GM12878 (cell line): ENCODE results near the gene CTSW. TPM values are rescaled to one million over a fixed set of nuclear protein-coding genes. Genes with fewer than 3 reads are reported as not detected.

ENCODE experiments used
- EZH2 ChIP-seq: IDR thresholded peaks from 2 replicates; pipeline ENCODE4 v1.6.1; 2012; ENCODE audit warnings: low read depth, mild to moderate bottlenecking, control low read depth, inconsistent platforms, low read length, borderline replicate concordance; ENCODE audit not compliant: control insufficient read depth
- FOS ChIP-seq: IDR thresholded peaks from 3 replicates; pipeline ENCODE4 v1.6.1; 2011; ENCODE audit warnings: borderline replicate concordance; ENCODE audit not compliant: insufficient read length; ENCODE audit errors: extremely low read depth
- HSF1 ChIP-seq: fragments of 150-350 bp; IDR thresholded peaks from 2 replicates; pipeline ENCODE4 v1.6.1; 2014; ENCODE audit warnings: mild to moderate bottlenecking, low read depth, low read length
- LARP7 ChIP-seq: fragments of 450-650 bp; IDR thresholded peaks from 2 replicates; pipeline ENCODE4 v1.6.1; 2017; ENCODE audit warnings: mild to moderate bottlenecking
- MXI1 ChIP-seq: fragments of 150-350 bp; IDR thresholded peaks from 2 replicates; pipeline ENCODE4 v1.6.1; 2011; ENCODE audit warnings: low read depth, mild to moderate bottlenecking, inconsistent platforms, low read length, improper control_type of control experiment
- NKRF ChIP-seq: fragments of 450-650 bp; conservative IDR thresholded peaks from 2 replicates; pipeline ENCODE4 v1.6.1; 2017; ENCODE audit warnings: mild to moderate bottlenecking, moderate library complexity
- POLR2A ChIP-seq: IDR thresholded peaks from 2 replicates; pipeline ENCODE4 v1.6.1; 2011; ENCODE audit warnings: low read depth, mild to moderate bottlenecking, low read length
- polyA plus RNA-seq, 11 experiments: library from polyadenylated mRNA; depleted of rRNA in 4 of 11; unstranded in 6 of 11; stranded (reverse) in 5 of 11; fragments of >200 nt; fragmentation: Nextera tagmentation in 4 of 11; fragmentation: Illumina TruSeq in 1 of 11; extraction: Ambion mirVana in 4 of 11; extraction: Trizol in 1 of 11; gene quantifications; 1 replicate in 1 of 11; 2 replicates in 10 of 11; pipeline versions ENCODE4 v1.2.1 to v1.2.3, GENCODE V29; 2011 to 2016; ENCODE audit warnings: inconsistent platforms in 2 of 11, missing spikeins in 2 of 11, low read depth in 1 of 11
- total RNA-seq, 4 experiments: library from RNA; depleted of rRNA in 3 of 4; stranded (reverse); fragments of >200 nt in 3 of 4; fragmentation: Illumina TruSeq in 1 of 4; extraction: Trizol in 1 of 4; gene quantifications; 2 replicates each; pipeline versions ENCODE4 v1.2.1 to v1.2.3, GENCODE V29; 2013 to 2021

CTSW gene
- total and polyA plus RNA-seq, 10 of the 15 experiments (the other 5 are each of a cell fraction or from before 2014, with no cell fraction given), result 0.53 to 12.0 (median 1.7) TPM

- TF ChIP-seq NKRF (peak; percentile 46; the same call in 1 of the 2 replicates), EZH2 (no peak), FOS (no peak), LARP7 (peak; percentile 41), POLR2A (peak; percentile 75), MXI1 (no peak), HSF1 (no peak)
- TF ChIP-seq, all 136 proteins: peak for 19
Measured at GRCh38 chr11:65918211-65919140, 38.8 kb downstream of the CTSW start, which contains the start of gene C11orf68 (continued).
